Measurements from ENCODE around the gene ADRA2B.

DNA sequence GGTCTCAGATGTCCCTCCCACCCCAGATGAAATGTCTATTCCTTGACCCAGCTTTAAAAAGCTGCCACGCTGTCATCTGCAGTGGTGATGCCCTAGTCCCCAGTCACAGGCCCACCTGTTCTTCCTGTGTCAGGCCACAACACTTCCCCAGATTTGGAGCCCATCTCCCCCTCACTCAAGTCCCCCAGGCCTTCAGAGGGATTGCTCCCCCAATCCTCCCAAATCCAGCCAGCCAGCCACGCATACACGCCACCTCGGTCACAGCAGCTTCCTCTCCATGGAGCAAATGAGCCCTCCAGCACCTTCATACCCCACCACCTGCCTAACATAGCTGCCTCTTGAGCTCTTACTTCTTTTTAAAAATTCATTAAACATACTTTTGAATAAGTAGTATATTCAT lies 14.1 kb upstream of the ADRA2B start:
- no peak for TF ChIP-seq EZH2 (IDR thresholded peaks at IDR 0.05)
- no peak for TF ChIP-seq POLR2AphosphoS5 (IDR thresholded peaks at IDR 0.05; ENCODE audit: borderline replicate concordance, low read depth, low read length)

All from SK-N-MC (cell line).